GM23248 (cell line): ENCODE results near the gene RPS6KA5.

Experiments
- EZH2 ChIP-seq: fragments of 200-600 bp; sonication (generic); IDR thresholded peaks from 2 replicates; pipeline ENCODE4 v1.6.1; 2018; ENCODE audit warnings: antibody characterized with exemption, mild to moderate bottlenecking; ENCODE audit not compliant: insufficient read depth, poor library complexity, severe bottlenecking
- EZH2phosphoT487 ChIP-seq: fragments of 200-600 bp; sonication (generic); IDR thresholded peaks from 2 replicates; pipeline ENCODE4 v1.6.1; 2018; ENCODE audit warnings: antibody characterized with exemption, moderate library complexity, mild to moderate bottlenecking, low read depth; ENCODE audit not compliant: insufficient read depth

- no peak for TF ChIP-seq EZH2
- TF ChIP-seq EZH2phosphoT487 = no peak
These were observed 21.8 kb upstream of the RPS6KA5 start for GRCh38 chr14:91082282-91082681.
